Right atrium auricular region (tissue), 2 donors: ENCODE results near the gene KCNMA1. TPM values are rescaled to one million over a fixed set of nuclear protein-coding genes. Genes with fewer than 3 reads are reported as not detected.

Experiments used
- DNase-seq: peaks from one replicate; pipeline ENCODE4 v3.0.0-alpha.2; 2019; ENCODE audit warnings: low spot score
- H3K27ac ChIP-seq, 2 donors: fragments of 200-600 bp; sonication (generic); 1 replicate in 1 of 2; 2 replicates in 1 of 2; pipeline ENCODE4 v1.5.1; 2016 to 2019
- H3K27me3 ChIP-seq, 2 donors: fragments of 200-600 bp; sonication (generic); one replicate each; pipeline versions ENCODE4 v1.5.1 to v1.6.0; 2017 to 2019
- H3K36me3 ChIP-seq: fragments of 200-600 bp; sonication (generic); one replicate; pipeline ENCODE4 v1.5.1; 2016
- H3K4me1 ChIP-seq, 2 donors: fragments of 200-600 bp; sonication (generic); one replicate each; pipeline versions ENCODE4 v1.5.1 to v1.6.0; 2017 to 2019
- H3K4me3 ChIP-seq, 2 donors: fragments of 200-600 bp; sonication (generic); 1 replicate in 1 of 2; 2 replicates in 1 of 2; pipeline ENCODE4 v1.5.1; 2017 to 2019; ENCODE audit warnings: mild to moderate bottlenecking in 1 of 2, moderate library complexity in 1 of 2
- H3K9me3 ChIP-seq, 2 donors: fragments of 200-600 bp; sonication (generic); one replicate each; pipeline ENCODE4 v1.5.1; 2019
- CTCF ChIP-seq, 2 donors: fragments of 200-600 bp; sonication (generic); IDR thresholded peaks; one replicate each; pipeline ENCODE4 v1.5.1; 2019; ENCODE audit warnings: antibody characterized with exemption in 2 of 2
- total RNA-seq, 2 donors: library from RNA; depleted of rRNA; stranded (reverse); fragments of >200 nt; gene quantifications; one replicate each; pipeline ENCODE4 v1.1.0, GENCODE V29; 2016

KCNMA1 gene
- total RNA-seq, 2 donors from 2014 or later: 2.3 to 3.5 TPM

DNA sequence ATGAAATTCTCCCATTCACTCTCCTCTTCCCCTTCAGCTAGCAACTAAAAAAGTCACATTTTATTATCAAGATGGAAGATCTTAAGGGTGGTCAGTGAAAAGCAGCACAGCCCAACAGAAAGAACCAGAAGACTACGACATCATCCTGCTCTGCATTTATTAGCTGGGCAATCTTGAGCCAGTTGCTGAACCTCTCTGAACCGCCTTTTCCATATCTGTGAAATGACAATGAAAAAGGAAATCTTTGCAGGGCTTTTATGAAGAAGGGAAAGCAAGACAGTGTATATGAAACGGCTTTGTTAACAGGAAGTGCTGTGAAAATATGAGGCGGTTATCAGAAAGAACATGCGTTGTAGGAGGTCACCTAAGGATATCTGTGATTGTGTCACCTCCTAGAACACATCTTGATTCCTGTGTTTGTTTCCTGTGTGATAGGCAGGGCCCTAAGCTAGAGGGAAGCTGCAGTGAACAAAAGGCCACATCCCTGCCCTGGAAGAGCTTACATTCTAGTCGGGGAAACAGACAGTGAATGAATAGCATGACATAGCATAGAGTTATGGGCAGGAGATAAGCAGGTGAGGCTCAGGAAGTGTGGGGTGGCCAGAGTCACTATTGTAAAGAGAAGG is 36.0 kb upstream of the KCNMA1 start:
- H3K27ac ChIP-seq: no peak overlapping the region
- no peak for TF ChIP-seq CTCF (IDR thresholded peaks at IDR 0.05)
- no peak for DNase-seq
- no peaks in the 10 kb centered on the region for H3K9me3 ChIP-seq
- H3K27me3 ChIP-seq: no peaks in the 10 kb centered on the region
- no peaks in the 10 kb centered on the region for H3K4me1 ChIP-seq
- H3K4me3 ChIP-seq: no peak overlapping the region
- no peaks in the 10 kb centered on the region for H3K36me3 ChIP-seq

- Histone ChIP-seq H3K36me3 (no peaks in the 10 kb centered on the region), H3K27ac (no peak overlapping the region), H3K4me1 (no peaks in the 10 kb centered on the region), H3K9me3 (no peaks in the 10 kb centered on the region), H3K27me3 (no peaks in the 10 kb centered on the region), H3K4me3 (no peak overlapping the region)
- DNase-seq: no peak
- TF ChIP-seq CTCF (IDR thresholded peaks at IDR 0.05): no peak
Measured at GRCh38 chr10:77673101-77673500, 35.5 kb upstream of the KCNMA1 start.

DNA sequence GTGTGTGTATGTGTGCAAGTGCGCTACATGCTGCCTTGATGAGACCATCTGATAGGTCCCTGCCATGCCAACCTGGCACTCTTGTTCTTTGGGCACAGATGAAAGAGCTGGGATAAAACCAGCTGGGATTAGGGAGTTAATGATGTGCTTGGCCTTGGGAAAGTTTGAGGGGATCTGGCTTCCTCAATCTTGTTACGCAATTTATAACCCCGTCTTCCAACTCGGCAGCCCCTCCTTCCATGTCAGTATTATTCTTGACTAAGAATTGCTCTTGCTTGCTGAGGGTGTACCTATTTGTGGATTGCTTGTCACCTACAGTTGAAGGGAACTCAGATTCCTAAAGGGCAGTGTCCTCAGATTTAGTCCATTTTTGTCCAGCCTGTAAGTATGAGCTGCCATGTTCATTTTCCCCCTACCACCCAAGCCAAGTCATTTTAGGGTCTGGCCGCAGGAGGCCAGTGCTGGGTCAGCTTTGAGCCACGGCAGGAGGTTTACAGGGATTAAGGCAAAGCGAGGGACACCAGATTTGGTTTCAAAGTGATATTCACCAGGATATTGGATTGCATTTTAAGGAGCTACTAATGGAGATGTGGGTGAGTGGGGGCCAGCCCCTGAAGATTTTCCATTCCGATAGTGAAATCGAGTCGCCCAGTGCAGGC is 34.1 kb upstream of the KCNMA1 start:
- no peak for TF ChIP-seq CTCF (IDR thresholded peaks at IDR 0.05)
- H3K27me3 ChIP-seq: no peaks in the 10 kb centered on the region

GRCh38 chr10:77670817-77671443 is 33.3 kb upstream of the KCNMA1 start:
- no peaks in the 10 kb centered on the region for H3K36me3 ChIP-seq
- no peak overlapping the region for H3K27ac ChIP-seq
- no peaks in the 10 kb centered on the region for H3K9me3 ChIP-seq
- H3K27me3 ChIP-seq: no peaks in the 10 kb centered on the region
- H3K4me1 ChIP-seq: no peaks in the 10 kb centered on the region
- TF ChIP-seq CTCF (IDR thresholded peaks at IDR 0.05): no peak
- H3K4me3 ChIP-seq: no peak overlapping the region
- DNase-seq: no peak

More for the DNA sequence above, 34.1 kb upstream of the KCNMA1 start:
- no peaks in the 10 kb centered on the region for H3K4me1 ChIP-seq
- H3K27ac ChIP-seq: no peak overlapping the region
- no peaks in the 10 kb centered on the region for H3K9me3 ChIP-seq
- DNase-seq: no peak
- H3K4me3 ChIP-seq: no peak overlapping the region
- no peaks in the 10 kb centered on the region for H3K36me3 ChIP-seq

GRCh38 chr10:77669892-77670291 is 32.3 kb upstream of the KCNMA1 start:
- Histone ChIP-seq H3K4me3 (no peak overlapping the region), H3K9me3 (no peaks in the 10 kb centered on the region), H3K4me1 (no peaks in the 10 kb centered on the region), H3K27ac (no peak overlapping the region), H3K27me3 (no peaks in the 10 kb centered on the region), H3K36me3 (no peaks in the 10 kb centered on the region)
- no peak for DNase-seq
- no peak for TF ChIP-seq CTCF (IDR thresholded peaks at IDR 0.05)
